NB4 (cell line): ENCODE results near the gene GARIN5A.

ENCODE experiments used
- MYC ChIP-seq: IDR thresholded peaks from 2 replicates; pipeline ENCODE4 v1.6.1; 2011; ENCODE audit warnings: low read depth, low read length
- POLR2A ChIP-seq: IDR thresholded peaks from 2 replicates; pipeline ENCODE4 v1.6.1; 2011; ENCODE audit warnings: mild to moderate bottlenecking; ENCODE audit not compliant: insufficient read length; ENCODE audit errors: extremely low read depth
- TF ChIP-seq, protein P1 (sequence below): IDR thresholded peaks from one replicate; pipeline ENCODE4 v1.5.1; 2012; ENCODE audit warnings: low read depth, low read length

DNA sequence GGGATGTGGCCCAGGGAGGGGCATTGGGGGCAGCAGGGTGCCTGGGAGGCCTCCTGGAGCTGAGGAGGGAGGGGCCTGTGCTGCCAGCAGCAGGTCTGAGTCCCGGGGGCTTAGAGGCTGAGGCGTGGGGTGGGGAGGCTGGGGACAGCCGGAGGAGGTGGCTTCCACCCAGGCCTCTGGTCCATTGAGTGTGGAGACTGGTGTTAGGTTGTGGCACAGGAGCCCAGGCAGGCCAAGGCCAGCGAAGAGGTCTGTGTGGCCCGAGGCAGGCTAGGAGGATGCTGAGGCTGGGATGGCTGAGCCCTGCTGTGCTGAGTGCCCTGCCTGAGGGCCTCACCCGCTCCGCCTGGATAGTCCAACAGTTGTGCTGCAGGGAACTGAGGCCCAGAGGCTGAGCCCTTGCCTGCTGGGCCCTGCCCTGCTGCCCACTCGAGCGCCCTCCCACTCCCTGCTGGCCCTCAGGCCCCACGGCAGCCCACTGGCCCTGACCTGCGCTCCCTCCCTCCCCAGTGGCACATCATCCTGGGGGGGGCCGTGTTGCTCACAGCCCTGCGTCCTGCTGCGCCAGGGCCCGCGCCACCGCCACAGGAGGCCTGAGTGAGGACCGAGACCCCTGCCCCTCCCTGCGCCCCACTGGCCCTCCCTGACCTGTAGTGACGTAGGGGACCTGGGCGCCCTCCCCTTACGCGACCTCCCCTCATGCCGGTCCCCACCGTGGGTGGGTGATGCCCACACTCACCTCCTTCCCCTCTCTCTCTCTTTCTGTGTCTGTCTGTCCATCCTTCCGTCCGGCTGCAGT is 4.9 kb upstream of the GARIN5A start:
- TF ChIP-seq, protein P1, sequence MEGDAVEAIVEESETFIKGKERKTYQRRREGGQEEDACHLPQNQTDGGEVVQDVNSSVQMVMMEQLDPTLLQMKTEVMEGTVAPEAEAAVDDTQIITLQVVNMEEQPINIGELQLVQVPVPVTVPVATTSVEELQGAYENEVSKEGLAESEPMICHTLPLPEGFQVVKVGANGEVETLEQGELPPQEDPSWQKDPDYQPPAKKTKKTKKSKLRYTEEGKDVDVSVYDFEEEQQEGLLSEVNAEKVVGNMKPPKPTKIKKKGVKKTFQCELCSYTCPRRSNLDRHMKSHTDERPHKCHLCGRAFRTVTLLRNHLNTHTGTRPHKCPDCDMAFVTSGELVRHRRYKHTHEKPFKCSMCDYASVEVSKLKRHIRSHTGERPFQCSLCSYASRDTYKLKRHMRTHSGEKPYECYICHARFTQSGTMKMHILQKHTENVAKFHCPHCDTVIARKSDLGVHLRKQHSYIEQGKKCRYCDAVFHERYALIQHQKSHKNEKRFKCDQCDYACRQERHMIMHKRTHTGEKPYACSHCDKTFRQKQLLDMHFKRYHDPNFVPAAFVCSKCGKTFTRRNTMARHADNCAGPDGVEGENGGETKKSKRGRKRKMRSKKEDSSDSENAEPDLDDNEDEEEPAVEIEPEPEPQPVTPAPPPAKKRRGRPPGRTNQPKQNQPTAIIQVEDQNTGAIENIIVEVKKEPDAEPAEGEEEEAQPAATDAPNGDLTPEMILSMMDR: no peak
- TF ChIP-seq POLR2A: no peak
- TF ChIP-seq MYC: no peak
